A673 (cell line): ENCODE results near the gene IGF2BP1.

Source experiments
- CTCF ChIP-seq: fragments of 300-800, 200-600 bp; sonication (generic); conservative IDR thresholded peaks from 2 replicates; pipeline ENCODE4 v1.5.1; 2017; ENCODE audit warnings: low read depth, mild to moderate bottlenecking, antibody characterized with exemption, low read length, moderate library complexity, mixed read lengths
- EZH2 ChIP-seq: fragments of 200-600 bp; sonication (generic); IDR thresholded peaks from 2 replicates; pipeline ENCODE4 v1.6.1; 2017; ENCODE audit warnings: borderline replicate concordance, low read depth, mild to moderate bottlenecking, mixed read lengths, antibody characterized with exemption, low read length; ENCODE audit not compliant: poor library complexity, severe bottlenecking

GRCh38 chr17:49031965-49032928, 35.1 kb downstream of the IGF2BP1 start:
- TF ChIP-seq CTCF: peak; percentile 76
- no peak for TF ChIP-seq EZH2
